Esophagus muscularis mucosa (tissue), 3 donors: ENCODE results near the gene CCNF.

ENCODE experiments used
- POLR2A ChIP-seq: fragments of 450-650 bp; IDR thresholded peaks from one replicate; pipeline ENCODE4 v1.6.1; 2017; ENCODE audit warnings: antibody characterized with exemption, moderate library complexity, mild to moderate bottlenecking, low read depth
- TF ChIP-seq, protein P1 (sequence below), 3 experiments: fragments of 200-600 bp in 2 of 3; fragments of 450-650 bp in 1 of 3; sonication (generic) in 2 of 3; IDR thresholded peaks; one replicate each; pipeline ENCODE4 v1.5.1; 2017 to 2019; ENCODE audit warnings: antibody characterized with exemption in 3 of 3, mild to moderate bottlenecking in 2 of 3, moderate library complexity in 1 of 3

DNA sequence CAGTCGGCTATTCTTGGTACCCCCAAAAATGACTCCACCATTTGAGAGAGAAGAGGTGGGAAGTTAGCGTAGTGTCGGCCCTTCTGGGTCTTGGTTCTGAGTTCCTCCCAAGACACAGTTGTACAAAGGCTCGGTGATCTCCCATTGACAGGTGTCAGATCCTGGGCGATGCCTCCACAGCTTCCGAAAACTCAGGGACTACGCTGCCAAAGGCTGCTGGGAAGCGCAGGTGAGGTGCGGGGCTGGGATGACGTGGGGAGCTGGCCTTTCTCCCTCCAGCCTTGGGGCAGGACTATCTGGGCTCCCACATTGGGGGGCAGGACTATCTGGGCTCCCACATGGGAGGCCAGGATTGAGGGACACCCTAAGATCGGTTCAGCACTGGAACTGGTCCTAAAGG is 10.4 kb downstream of the CCNF start:
- TF ChIP-seq, protein P1, sequence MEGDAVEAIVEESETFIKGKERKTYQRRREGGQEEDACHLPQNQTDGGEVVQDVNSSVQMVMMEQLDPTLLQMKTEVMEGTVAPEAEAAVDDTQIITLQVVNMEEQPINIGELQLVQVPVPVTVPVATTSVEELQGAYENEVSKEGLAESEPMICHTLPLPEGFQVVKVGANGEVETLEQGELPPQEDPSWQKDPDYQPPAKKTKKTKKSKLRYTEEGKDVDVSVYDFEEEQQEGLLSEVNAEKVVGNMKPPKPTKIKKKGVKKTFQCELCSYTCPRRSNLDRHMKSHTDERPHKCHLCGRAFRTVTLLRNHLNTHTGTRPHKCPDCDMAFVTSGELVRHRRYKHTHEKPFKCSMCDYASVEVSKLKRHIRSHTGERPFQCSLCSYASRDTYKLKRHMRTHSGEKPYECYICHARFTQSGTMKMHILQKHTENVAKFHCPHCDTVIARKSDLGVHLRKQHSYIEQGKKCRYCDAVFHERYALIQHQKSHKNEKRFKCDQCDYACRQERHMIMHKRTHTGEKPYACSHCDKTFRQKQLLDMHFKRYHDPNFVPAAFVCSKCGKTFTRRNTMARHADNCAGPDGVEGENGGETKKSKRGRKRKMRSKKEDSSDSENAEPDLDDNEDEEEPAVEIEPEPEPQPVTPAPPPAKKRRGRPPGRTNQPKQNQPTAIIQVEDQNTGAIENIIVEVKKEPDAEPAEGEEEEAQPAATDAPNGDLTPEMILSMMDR (IDR thresholded peaks at IDR 0.05) = no peak
- TF ChIP-seq POLR2A = no peak
